ENCODE results near the gene RBM44. TPM values are rescaled to one million over a fixed set of nuclear protein-coding genes. Genes with fewer than 3 reads are reported as not detected.

Gene RBM44
- total and polyA plus RNA-seq, 7 donors = 0.12 to 1.7 (median 0.71) TPM; not detected in 2

- peaks cover 0 to 74% (median 68%) of the 10 kb centered on the region in 4 donors for H3K4me1 ChIP-seq
- no peaks in the 10 kb centered on the region for H3K27me3 ChIP-seq
- peak overlapping the region; percentile 91 to 97 (median 96) for H3K27ac ChIP-seq
- peaks cover 0 to 21% (median 0%) of the 10 kb centered on the region in 4 donors for H3K36me3 ChIP-seq
- 85 to 90% methylated on average over 13 of the region's 13 CpGs for WGBS, 2 donors
- intact Hi-C loops (cut with DNase I) = loop anchor here (5.0 to 10.0 kb wide), 2 partner anchors 190 to 713 kb away; no protein-coding TSS in a partner anchor
- TF ChIP-seq POLR2AphosphoS5 (IDR thresholded peaks at IDR 0.05) = peak in 1 of 4 donors; percentile 1
- TF ChIP-seq POLR2A (IDR thresholded peaks at IDR 0.05) = no peak
- no peak for TF ChIP-seq EP300 (IDR thresholded peaks at IDR 0.05)
- no peak for TF ChIP-seq CTCF (IDR thresholded peaks at IDR 0.05)
- H3K9me3 ChIP-seq = no peaks in the 10 kb centered on the region
- H3K4me3 ChIP-seq = no peak overlapping the region
- DNase-seq = peak; percentile 66
Measured at GRCh38 chr2:237884681-237885080, 86.1 kb downstream of the RBM44 start.

- Histone ChIP-seq H3K4me1 (peaks cover 0 to 74% (median 68%) of the 10 kb centered on the region in 4 donors), H3K4me3 (peak overlapping the region in 1 of 4 donors; percentile 23), H3K36me3 (peaks cover 0 to 16% (median 0%) of the 10 kb centered on the region in 4 donors), H3K27ac (peak overlapping the region; percentile 91 to 97 (median 96)), H3K9me3 (no peaks in the 10 kb centered on the region), H3K27me3 (no peaks in the 10 kb centered on the region)
- DNase-seq = peak; percentile 83
- intact Hi-C loops (cut with DNase I) = loop anchor here (5.0 to 10.0 kb wide), 2 partner anchors 191 to 712 kb away; no protein-coding TSS in a partner anchor
- 82 to 88% methylated on average over 27 of the region's 27 CpGs for WGBS, 2 donors
- no peak for TF ChIP-seq CTCF (IDR thresholded peaks at IDR 0.05)
- no peak for TF ChIP-seq EP300 (IDR thresholded peaks at IDR 0.05)
- TF ChIP-seq POLR2AphosphoS5 (IDR thresholded peaks at IDR 0.05) = no peak
- no peak for TF ChIP-seq POLR2A (IDR thresholded peaks at IDR 0.05)
Measured at GRCh38 chr2:237885111-237885930, 86.7 kb downstream of the RBM44 start.

- intact Hi-C loops (cut with DNase I) = loop anchor here (1.0 to 10.0 kb wide), 3 partner anchors 21 to 711 kb away; no protein-coding TSS in a partner anchor
Measured at GRCh38 chr2:237885931-237886684, 87.5 kb downstream of the RBM44 start.

More at GRCh38 chr2:237885931-237886684, 87.5 kb downstream of the RBM44 start:
- no peaks in the 10 kb centered on the region for H3K9me3 ChIP-seq
- H3K4me1 ChIP-seq = peaks cover 0 to 76% (median 68%) of the 10 kb centered on the region in 4 donors
- peak overlapping the region; percentile 91 to 97 (median 96) for H3K27ac ChIP-seq
- WGBS, 2 donors = 77 to 86% methylated on average over 26 of the region's 26 CpGs
- H3K4me3 ChIP-seq = peak overlapping the region in 3 of 4 donors; percentile 12 to 23 (median 13)
- H3K27me3 ChIP-seq = no peaks in the 10 kb centered on the region
- TF ChIP-seq POLR2AphosphoS5 (IDR thresholded peaks at IDR 0.05) (peak; percentile 63 to 82 (median 80)), EP300 (IDR thresholded peaks at IDR 0.05) (peak; percentile 73 to 93 (median 90)), POLR2A (IDR thresholded peaks at IDR 0.05) (no peak), CTCF (IDR thresholded peaks at IDR 0.05) (peak in 1 of 4 experiments; percentile 12)
- peak; percentile 98 for DNase-seq
- H3K36me3 ChIP-seq = peaks cover 0 to 10% (median 0%) of the 10 kb centered on the region in 4 donors
